GM10248 (cell line): ENCODE results near the gene PPM1K.

ENCODE experiments used
- CTCF ChIA-PET: fragments of 300-600 bp; sonication (Branson Sonifier 250); formaldehyde crosslinking; extraction: SDS; loops from one replicate; lab custom pipeline; 2021; ENCODE audit warnings: antibody characterized with exemption; lab: Yijun Ruan, JAX
- POLR2A ChIA-PET: fragments of 350-650 bp; sonication (Branson Sonifier 250); formaldehyde crosslinking; extraction: SDS; loops from one replicate; lab custom pipeline; 2020; ENCODE audit warnings: antibody characterized with exemption; lab: Yijun Ruan, JAX
- DNase-seq: peaks from one replicate; pipeline ENCODE4 v3.0.0; 2012; ENCODE audit errors: extremely low spot score
- CTCF ChIP-seq: IDR thresholded peaks from 2 replicates; pipeline ENCODE4 v1.5.1; 2012; ENCODE audit warnings: mild to moderate bottlenecking, low read depth; ENCODE audit errors: extremely low read depth, missing control alignments, control extremely low read depth

PPM1K gene

DNA sequence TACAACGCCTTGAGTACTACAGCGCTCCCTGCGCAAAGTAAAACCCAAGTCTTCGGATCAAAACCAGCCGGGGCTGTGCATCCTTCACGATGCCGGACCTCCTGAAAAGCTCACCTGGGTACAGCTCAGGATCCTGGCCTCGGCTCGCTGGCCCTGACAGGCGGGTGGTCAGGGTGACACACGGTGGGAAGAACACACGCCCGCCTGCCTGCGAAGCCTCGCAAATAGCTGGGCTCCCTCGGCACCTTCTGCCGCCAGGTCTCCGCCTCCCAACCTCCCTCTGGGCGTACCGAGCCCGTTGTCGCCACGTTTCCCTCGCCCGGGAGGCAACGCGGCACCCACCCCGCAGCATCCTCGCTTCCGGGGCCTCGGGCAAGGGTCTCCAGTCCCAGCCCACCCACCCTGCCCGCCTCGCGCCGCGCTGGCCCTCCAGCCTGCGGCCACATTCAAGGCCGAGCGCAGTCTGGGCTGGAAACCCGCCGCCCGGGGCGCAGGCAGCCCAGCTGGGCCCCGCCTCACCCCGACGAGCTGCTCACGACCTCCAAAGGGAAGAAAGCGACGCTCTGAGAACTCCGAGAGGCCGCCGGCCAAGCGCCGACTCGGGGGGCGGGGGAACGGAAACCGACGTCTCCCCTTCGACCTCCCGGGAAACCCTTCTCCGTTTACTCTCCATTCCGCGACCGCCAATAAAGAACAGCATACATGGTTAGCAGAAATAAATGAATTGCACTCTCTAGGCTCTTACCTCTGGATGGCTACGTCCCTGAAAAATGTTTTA, 511 bp downstream of the PPM1K start:
- peak; percentile 57 for DNase-seq
- CTCF ChIA-PET = interaction anchor here (0.9 to 3.2 kb wide), 13 partner anchors 10 to 251 kb away, joined by 3 to 10 read pairs (median 5); partner anchors contain the start of gene HERC5
- no peak for TF ChIP-seq CTCF
- POLR2A ChIA-PET = interaction anchor here (0.5 to 1.9 kb wide), 6 partner anchors 36 to 1273 kb away, joined by 4 to 6 read pairs (median 6); partner anchors contain the start of genes HERC5 and PYURF

- ChIA-PET POLR2A (no interaction called here), CTCF (interaction anchor here (1.1 to 1.9 kb wide), 2 partner anchors 15 to 177 kb away, joined by 3 to 6 read pairs; partner anchors contain the start of gene HERC5)
- no peak for DNase-seq
- TF ChIP-seq CTCF = no peak
Observed at GRCh38 chr4:88280228-88280795, 4.0 kb downstream of the PPM1K start.

DNA sequence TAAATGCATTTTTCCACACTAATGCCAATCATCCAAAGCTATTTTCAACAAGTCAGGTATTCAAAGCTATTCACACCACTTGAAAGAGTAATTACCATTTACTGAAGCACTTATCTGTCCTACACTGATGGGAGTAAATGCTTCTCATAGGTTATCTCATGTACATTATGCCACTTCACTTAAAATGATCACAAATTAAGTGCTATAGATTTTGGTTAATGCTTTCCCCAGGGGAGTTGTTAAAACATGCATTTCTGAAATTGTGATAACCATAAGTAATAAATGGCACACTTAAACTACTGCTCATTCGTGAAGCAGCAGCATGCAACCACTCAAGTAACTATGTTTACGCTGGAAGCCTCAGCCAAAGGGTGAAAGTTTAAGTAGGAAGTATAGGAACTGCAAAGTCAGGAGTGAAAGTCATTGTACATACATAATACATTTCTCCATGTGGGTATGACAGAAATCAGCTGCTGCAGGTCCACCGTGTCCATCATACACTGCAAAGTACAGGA, 6.6 kb downstream of the PPM1K start:
- ChIA-PET CTCF (interaction anchor here (0.9 to 1.3 kb wide), 3 partner anchors 17 to 246 kb away, joined by 3 read pairs; partner anchors contain the start of genes HERC5 and PYURF), POLR2A (no interaction called here)
- DNase-seq = no peak
- TF ChIP-seq CTCF = no peak

DNA sequence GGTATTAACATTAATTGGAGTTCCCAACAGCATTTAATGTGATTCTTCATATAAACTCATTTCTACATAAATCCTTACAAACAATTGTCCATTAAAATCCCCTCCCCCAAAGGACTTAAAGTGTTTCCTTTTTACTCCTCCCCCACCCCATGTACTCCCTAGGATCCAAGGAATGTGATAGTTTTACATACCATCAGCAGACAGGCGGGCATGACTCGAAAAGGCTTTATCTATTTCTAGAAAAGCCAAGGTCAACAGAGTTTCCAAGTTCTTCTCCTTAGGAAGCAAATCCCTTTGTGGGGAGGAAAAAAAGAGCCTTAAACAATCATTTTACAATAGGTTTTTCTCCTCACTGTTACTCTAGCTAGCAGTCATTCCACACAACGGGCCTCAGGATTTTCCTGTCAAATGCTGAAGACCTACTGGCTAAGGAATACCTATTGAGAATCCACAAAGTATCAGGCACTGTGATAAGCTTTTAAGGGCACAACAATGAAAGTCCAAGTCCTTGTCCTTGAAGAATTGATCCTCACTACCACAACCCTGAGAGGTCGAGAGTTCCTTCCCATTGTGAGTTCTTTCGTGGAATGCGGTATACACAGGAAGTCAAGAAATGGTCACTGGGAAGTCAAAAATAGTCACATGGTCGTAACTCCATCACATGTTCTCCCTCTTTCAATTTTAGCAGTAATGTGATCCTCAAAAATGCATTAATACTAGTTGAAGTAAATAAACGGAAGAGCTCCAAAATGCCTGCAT, 7.2 kb downstream of the PPM1K start:
- POLR2A ChIA-PET = no interaction called here
- TF ChIP-seq CTCF = no peak
- no peak for DNase-seq
- CTCF ChIA-PET = interaction anchor here (0.9 kb wide), 1 partner anchor 180 kb away, joined by 3 read pairs; the partner anchor contains the start of gene HERC5

DNA sequence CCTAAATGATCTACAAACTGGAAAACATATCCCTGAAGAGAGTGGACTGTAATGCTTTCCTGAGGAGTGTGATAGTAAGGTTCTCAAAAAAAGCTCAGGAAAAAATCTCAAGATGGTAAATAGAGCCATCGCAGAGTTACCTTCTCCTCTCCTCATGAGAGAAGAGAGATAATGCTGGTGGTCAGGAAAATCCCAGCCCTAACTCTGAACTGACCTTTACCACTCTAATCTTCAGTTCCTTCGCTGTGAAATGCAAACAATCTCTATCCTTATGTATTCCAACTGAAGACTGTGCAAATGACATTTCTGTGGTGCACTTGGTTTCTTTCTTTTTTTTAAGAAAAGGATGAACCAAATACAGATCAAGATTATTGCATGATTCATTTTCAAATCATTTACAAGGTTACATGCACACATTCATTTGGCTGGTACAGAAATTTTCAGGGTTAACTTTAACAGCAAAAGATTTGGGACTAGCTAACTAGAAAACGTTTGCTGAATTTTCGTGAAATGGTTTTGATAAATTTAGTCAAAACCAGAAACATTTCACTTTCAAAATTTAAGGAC, 8.3 kb downstream of the PPM1K start:
- no peak for DNase-seq
- CTCF ChIA-PET = interaction anchor here (1.0 kb wide), 1 partner anchor 11 kb away, joined by 3 read pairs; no protein-coding TSS in a partner anchor
- POLR2A ChIA-PET = no interaction called here
- no peak for TF ChIP-seq CTCF
